PC-3 (cell line): ENCODE measurements around the gene CPT1A. TPM values are rescaled to one million over a fixed set of nuclear protein-coding genes. Genes with fewer than 3 reads are reported as not detected.

Experiments
- ATAC-seq: fragments of 200-7000 bp; cut with Tn5 transposase; 2 replicates; pipeline ENCODE4 v1.9.1; 2020; ENCODE audit warnings: mild to moderate bottlenecking, moderate library complexity
- BruUV-seq: library from RNA; stranded (reverse); fragments of 400-500 nt; replicated peaks from 2 replicates; lab custom pipeline; 2021; lab: Mats Ljungman, UMichigan
- CTCF ChIA-PET: fragments of 300-600 bp; sonication (Branson Sonifier 250); formaldehyde crosslinking; loops from one replicate; lab custom pipeline; 2022; ENCODE audit warnings: antibody characterized with exemption; lab: Charles Lee
- POLR2A ChIA-PET: fragments of 300-600 bp; sonication (Branson Sonifier 250); formaldehyde crosslinking; loops from one replicate; lab custom pipeline; 2022; ENCODE audit warnings: antibody characterized with exemption; ENCODE audit not compliant: unreplicated experiment; lab: Charles Lee
- DNase-seq: peaks from one replicate; pipeline ENCODE4 v3.0.0-alpha.2; 2015
- H2AFZ ChIP-seq: fragments of 300-600 bp; sonication (generic); 2 replicates; pipeline ENCODE4 v1.6.0; 2016; ENCODE audit warnings: antibody characterized with exemption, low read length
- H3F3A ChIP-seq: fragments of 300-600 bp; sonication (generic); one replicate; pipeline ENCODE4 v1.6.0; 2017; ENCODE audit warnings: antibody characterized with exemption, low read length, control low read depth, mild to moderate bottlenecking; ENCODE audit not compliant: unreplicated experiment
- H3K27ac ChIP-seq: fragments of 300-600 bp; sonication (generic); 2 replicates; pipeline ENCODE4 v1.5.1; 2016; ENCODE audit warnings: mild to moderate bottlenecking, low read length
- H3K27me3 ChIP-seq: fragments of 300-600 bp; sonication (generic); 2 replicates; pipeline ENCODE4 v1.6.1; 2016; ENCODE audit warnings: low read length, mixed read lengths
- H3K36me3 ChIP-seq: fragments of 300-600 bp; sonication (generic); 2 replicates; pipeline ENCODE4 v1.6.1; 2016; ENCODE audit warnings: low read depth, mixed run types, low read length, mixed read lengths
- H3K4me1 ChIP-seq: fragments of 300-600 bp; sonication (generic); 2 replicates; pipeline ENCODE4 v1.5.1; 2016; ENCODE audit warnings: low read length; ENCODE audit not compliant: insufficient read depth
- H3K4me2 ChIP-seq: fragments of 300-600 bp; sonication (generic); 2 replicates; pipeline ENCODE4 v1.6.0; 2016; ENCODE audit warnings: low read length
- H3K4me3 ChIP-seq: fragments of 300-600 bp; sonication (generic); 2 replicates; pipeline ENCODE4 v1.5.1; 2016; ENCODE audit warnings: mild to moderate bottlenecking, low read length, mixed read lengths
- H3K79me2 ChIP-seq: fragments of 300-600 bp; sonication (generic); 2 replicates; pipeline ENCODE4 v1.6.1; 2017; ENCODE audit warnings: low read length, mixed read lengths
- H3K9ac ChIP-seq: fragments of 300-600 bp; sonication (generic); 2 replicates; pipeline ENCODE4 v1.6.0; 2016; ENCODE audit warnings: mild to moderate bottlenecking, low read length
- H3K9me2 ChIP-seq: fragments of 300-600 bp; sonication (generic); replicated peaks from 2 replicates; pipeline ENCODE4 v1.6.1; 2016; ENCODE audit warnings: mixed run types, low read length, mixed read lengths
- H3K9me3 ChIP-seq: fragments of 300-600 bp; sonication (generic); 2 replicates; pipeline ENCODE4 v1.6.1; 2016; ENCODE audit warnings: low read length, mixed read lengths
- H4K20me1 ChIP-seq: fragments of 300-600 bp; sonication (generic); 2 replicates; pipeline ENCODE4 v1.6.1; 2016; ENCODE audit warnings: low read length, mixed read lengths
- CTCF ChIP-seq: fragments of 300-600 bp; sonication (generic); conservative IDR thresholded peaks from 2 replicates; pipeline ENCODE4 v1.5.1; 2017; ENCODE audit warnings: antibody characterized with exemption, low read depth, mild to moderate bottlenecking, low read length
- EZH2 ChIP-seq: fragments of 300-600 bp; sonication (generic); IDR thresholded peaks from one replicate; pipeline ENCODE4 v1.6.1; 2017; ENCODE audit warnings: antibody characterized with exemption, mild to moderate bottlenecking, low read length; ENCODE audit not compliant: unreplicated experiment
- EZH2phosphoT487 ChIP-seq: fragments of 300-600 bp; sonication (generic); IDR thresholded peaks from 2 replicates; pipeline ENCODE4 v1.6.1; 2018; ENCODE audit warnings: mild to moderate bottlenecking, antibody characterized with exemption, low read length, borderline replicate concordance
- intact Hi-C: fragments of 100-400 bp; cut with micrococcal nuclease; formaldehyde crosslinking; loops from 2 replicates; pipeline ENCODE4 v1.9.0; 2023
- total RNA-seq: library from RNA; depleted of rRNA; stranded (reverse); fragments of >200 nt; gene quantifications from 2 replicates; pipeline ENCODE4 v1.2.3, GENCODE V29; 2014

The CPT1A gene
- total RNA-seq, 1 experiment from 2014 or later = 38.1 TPM

- Histone ChIP-seq H3K4me3 (no peak overlapping the region), H3K4me2 (no peak overlapping the region), H3K9me3 (no peaks in the 10 kb centered on the region), H3K79me2 (no peaks in the 10 kb centered on the region), H4K20me1 (no peaks in the 10 kb centered on the region), H3K4me1 (no peaks in the 10 kb centered on the region), H3K27ac (no peak overlapping the region), H3K27me3 (no peaks in the 10 kb centered on the region), H3K9me2 (no peaks in the 10 kb centered on the region), H2AFZ (no peak overlapping the region), H3F3A (no peaks in the 10 kb centered on the region), H3K36me3 (peaks cover 28% of the 10 kb centered on the region), H3K9ac (no peak overlapping the region)
- no TSS peak for BruUV-seq
- ChIA-PET CTCF (interaction anchor here (1.3 kb wide), 1 partner anchor 166 kb away, joined by 6 read pairs; no protein-coding TSS in a partner anchor), POLR2A (no interaction called here)
- peak; percentile 52 for DNase-seq
- ATAC-seq = peak; percentile 42; the same call in 1 of the 2 replicates
- TF ChIP-seq CTCF (peak; percentile 94), EZH2 (no peak)
- intact Hi-C loops = no loop called here
Measured at GRCh38 chr11:68798221-68798813, 43.4 kb downstream of the CPT1A start.

DNA sequence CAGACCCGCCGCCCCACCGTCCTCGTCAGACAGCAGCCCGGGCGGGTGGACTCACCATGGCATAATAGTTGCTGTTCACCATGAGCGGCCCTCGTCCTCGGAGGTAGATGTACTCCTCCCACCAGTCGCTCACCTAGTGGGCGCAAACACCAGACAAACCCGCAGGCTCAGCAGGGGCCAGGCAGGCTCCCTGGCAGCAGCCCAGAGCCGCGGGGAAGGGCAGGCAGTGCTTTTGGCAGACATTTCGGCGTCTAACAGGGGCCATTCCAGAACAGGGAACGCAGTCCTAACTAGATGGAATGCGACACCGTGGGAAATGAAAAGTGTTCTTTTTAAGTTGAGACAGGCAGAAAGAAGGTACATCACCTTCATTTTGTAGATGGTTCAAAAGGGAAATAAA, 44.9 kb downstream of the CPT1A start:
- H3K4me1 ChIP-seq = no peaks in the 10 kb centered on the region
- ChIA-PET POLR2A (no interaction called here), CTCF (no interaction called here)
- DNase-seq (no peak), ATAC-seq (no peak)
- H3K4me3 ChIP-seq = no peak overlapping the region
- intact Hi-C loops = no loop called here
- H3K4me2 ChIP-seq = no peak overlapping the region
- no TSS peak for BruUV-seq
- no peaks in the 10 kb centered on the region for H4K20me1 ChIP-seq
- no peak overlapping the region for H3K27ac ChIP-seq
- no peaks in the 10 kb centered on the region for H3K9me2 ChIP-seq
- H3K79me2 ChIP-seq = no peaks in the 10 kb centered on the region
- H3K9ac ChIP-seq = no peak overlapping the region
- no peak for TF ChIP-seq EZH2phosphoT487
- no peak for TF ChIP-seq CTCF
- no peaks in the 10 kb centered on the region for H3K9me3 ChIP-seq
- H2AFZ ChIP-seq = no peak overlapping the region
- H3F3A ChIP-seq = no peaks in the 10 kb centered on the region
- H3K36me3 ChIP-seq = peaks cover 31% of the 10 kb centered on the region
- H3K27me3 ChIP-seq = no peaks in the 10 kb centered on the region

DNA sequence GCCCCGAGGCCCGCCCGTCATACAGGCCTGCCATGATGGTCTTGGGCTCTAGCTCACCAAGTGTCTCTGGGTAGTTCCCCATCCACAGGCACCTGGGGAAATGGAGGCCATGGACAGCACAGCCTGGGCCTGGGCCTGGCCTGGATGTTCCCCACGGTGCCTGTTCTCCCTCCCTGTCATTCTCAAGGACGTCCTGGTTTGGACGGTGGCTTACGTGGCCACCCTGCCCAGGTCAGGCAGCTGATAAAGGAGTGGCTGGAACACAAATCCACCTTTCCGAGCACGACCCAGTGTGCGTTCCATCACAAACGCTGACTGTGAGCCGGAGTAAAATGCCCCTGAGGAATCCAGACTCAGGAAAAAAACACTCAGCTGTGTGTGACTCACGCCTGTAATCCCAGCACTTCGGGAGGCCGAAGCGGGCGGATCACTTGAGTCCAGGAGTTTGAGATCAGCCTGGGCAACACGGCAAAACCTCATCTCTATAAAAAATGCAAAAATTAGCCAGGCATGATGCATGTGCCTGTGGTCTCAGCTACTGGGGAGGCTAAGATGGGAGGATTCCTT, 49.2 kb downstream of the CPT1A start:
- Histone ChIP-seq H3K4me1 (no peaks in the 10 kb centered on the region), H3K9me3 (no peaks in the 10 kb centered on the region), H3K4me3 (no peak overlapping the region), H3K27me3 (no peaks in the 10 kb centered on the region), H3F3A (no peaks in the 10 kb centered on the region), H3K36me3 (peaks cover 22% of the 10 kb centered on the region; the same call in 1 of the 2 replicates), H2AFZ (no peak overlapping the region), H3K4me2 (no peak overlapping the region), H3K27ac (no peak overlapping the region), H3K79me2 (no peaks in the 10 kb centered on the region), H3K9ac (no peak overlapping the region), H4K20me1 (no peaks in the 10 kb centered on the region), H3K9me2 (no peaks in the 10 kb centered on the region)
- intact Hi-C loops = no loop called here
- DNase-seq = no peak
- ATAC-seq = no peak
- no TSS peak for BruUV-seq
- ChIA-PET POLR2A (no interaction called here), CTCF (no interaction called here)
- TF ChIP-seq EZH2phosphoT487 = no peak
- TF ChIP-seq EZH2 = no peak
- TF ChIP-seq CTCF = no peak
